A673 (cell line): ENCODE data around the gene PCNX1.
"Not testable (repeated sequence)": the region's sequence is repeated elsewhere in the genome, so short reads cannot be mapped to it uniquely, and the experiment has no call there.

Experiments
- CTCF ChIP-seq: fragments of 300-800, 200-600 bp; sonication (generic); conservative IDR thresholded peaks from 2 replicates; pipeline ENCODE4 v1.5.1; 2017; ENCODE audit warnings: low read depth, mild to moderate bottlenecking, antibody characterized with exemption, low read length, moderate library complexity, mixed read lengths
- EZH2 ChIP-seq: fragments of 200-600 bp; sonication (generic); IDR thresholded peaks from 2 replicates; pipeline ENCODE4 v1.6.1; 2017; ENCODE audit warnings: borderline replicate concordance, low read depth, mild to moderate bottlenecking, mixed read lengths, antibody characterized with exemption, low read length; ENCODE audit not compliant: poor library complexity, severe bottlenecking

- TF ChIP-seq CTCF, EZH2: not testable (repeated sequence)
These were observed 222.6 kb downstream of the PCNX1 start for GRCh38 chr14:71129716-71130490.
